ENCODE measurements around the gene SDCCAG8.
A peak's percentile ranks its signal among the peaks of the same experiment; 100 is the strongest.

SDCCAG8 gene

DNA sequence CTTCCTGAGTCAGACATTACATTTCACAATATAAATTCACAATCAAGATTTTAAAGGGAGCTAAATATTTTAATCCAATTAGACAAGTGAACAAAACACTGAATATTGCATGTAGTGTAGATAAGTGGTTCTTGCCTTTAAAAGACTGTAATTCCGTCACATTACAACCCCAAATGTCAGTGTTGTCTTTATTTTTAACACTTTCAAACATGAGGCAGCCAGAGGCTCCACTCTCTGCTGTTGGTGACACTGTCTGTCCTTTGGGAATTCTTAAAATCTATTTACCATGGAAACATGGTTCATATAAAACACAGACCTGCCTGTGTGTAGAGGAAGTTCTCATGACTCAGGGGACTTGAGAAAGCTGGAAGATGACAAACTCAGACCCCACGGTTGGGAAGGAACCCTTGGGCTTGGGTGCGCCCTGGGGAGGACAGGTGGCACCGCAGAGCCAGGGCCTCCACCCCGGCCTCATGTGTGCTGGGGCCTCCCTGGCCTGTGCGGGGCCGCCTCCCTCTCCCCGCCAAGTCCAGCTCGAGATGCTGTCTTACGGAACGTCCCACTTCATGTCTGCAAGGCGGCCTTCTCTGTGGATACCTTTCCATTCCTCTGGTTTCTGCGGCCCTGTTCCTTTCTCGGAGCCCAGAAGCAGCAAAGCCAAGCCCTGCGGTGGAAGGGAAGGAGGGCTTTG lies 239.0 kb downstream of the SDCCAG8 start:
- H3K4me3 ChIP-seq (ENCODE audit: low read length in 2 of 2) = no peak overlapping the region
- no peaks in the 10 kb centered on the region for H3K9me3 ChIP-seq (ENCODE audit: control insufficient read depth in 2 of 2, low read length in 2 of 2)
- no peaks in the 10 kb centered on the region for H3K27me3 ChIP-seq (ENCODE audit: control insufficient read depth in 1 of 2, insufficient read depth in 2 of 2, low read length in 2 of 2)
- peak overlapping the region; percentile 95 for H3K27ac ChIP-seq (ENCODE audit: low read length)
- H3K36me3 ChIP-seq (ENCODE audit: control insufficient read depth in 2 of 2, insufficient read depth in 2 of 2, low read length in 2 of 2) = peaks cover 0 to 3% of the 10 kb centered on the region in 2 donors
- H3K4me1 ChIP-seq (ENCODE audit: control insufficient read depth, insufficient read depth, low read length) = peaks cover 54% of the 10 kb centered on the region
- H3K9ac ChIP-seq (ENCODE audit: low read length in 2 of 2) = peak overlapping the region; percentile 48 to 51

DNA sequence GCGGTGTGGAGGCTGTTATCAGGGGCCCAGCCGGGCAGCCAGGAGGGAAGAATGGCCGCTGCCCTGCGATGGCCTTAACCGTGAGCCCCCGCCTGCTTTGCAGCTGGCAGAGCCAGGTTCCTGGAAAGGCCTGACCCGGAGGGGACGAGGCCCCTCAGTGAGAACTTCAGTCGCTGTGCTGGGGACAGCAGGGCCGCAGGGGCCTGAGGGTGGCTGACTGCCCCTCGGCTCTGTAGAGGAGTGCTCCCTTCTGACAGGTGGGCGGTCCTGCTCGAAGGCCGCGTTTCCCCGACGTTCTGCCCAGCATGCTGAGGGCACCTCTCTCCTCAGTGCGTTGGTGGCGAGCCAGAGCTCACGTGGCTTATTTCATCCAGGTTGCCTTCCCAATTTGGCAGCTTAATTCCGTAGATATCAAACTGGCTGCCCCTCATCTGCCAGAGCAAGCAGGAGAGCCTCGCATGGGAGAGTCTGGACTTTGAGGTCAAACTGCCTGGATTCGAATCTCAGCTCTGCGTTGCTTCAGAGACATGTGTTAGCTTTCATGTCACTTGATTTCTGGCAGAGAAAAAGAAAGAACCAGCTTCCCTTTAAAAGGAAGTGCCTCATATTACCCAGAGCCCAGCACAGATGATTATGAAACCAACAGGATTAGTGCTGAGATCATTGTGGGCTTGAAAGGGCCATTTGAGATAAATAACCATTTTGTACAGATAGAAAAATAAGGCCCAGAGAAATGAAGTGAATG lies 239.8 kb downstream of the SDCCAG8 start:
- no peaks in the 10 kb centered on the region for H3K9me3 ChIP-seq (ENCODE audit: control insufficient read depth in 2 of 2, low read length in 2 of 2)
- H3K36me3 ChIP-seq (ENCODE audit: control insufficient read depth in 2 of 2, insufficient read depth in 2 of 2, low read length in 2 of 2) = peaks cover 0 to 3% of the 10 kb centered on the region in 2 donors
- peak overlapping the region; percentile 95 for H3K27ac ChIP-seq (ENCODE audit: low read length)
- peak overlapping the region; percentile 33 to 47 for H3K4me3 ChIP-seq (ENCODE audit: low read length in 2 of 2)
- no peaks in the 10 kb centered on the region for H3K27me3 ChIP-seq (ENCODE audit: control insufficient read depth in 1 of 2, insufficient read depth in 2 of 2, low read length in 2 of 2)
- peak overlapping the region; percentile 48 to 51 for H3K9ac ChIP-seq (ENCODE audit: low read length in 2 of 2)
- H3K4me1 ChIP-seq (ENCODE audit: control insufficient read depth, insufficient read depth, low read length) = peaks cover 46% of the 10 kb centered on the region

DNA sequence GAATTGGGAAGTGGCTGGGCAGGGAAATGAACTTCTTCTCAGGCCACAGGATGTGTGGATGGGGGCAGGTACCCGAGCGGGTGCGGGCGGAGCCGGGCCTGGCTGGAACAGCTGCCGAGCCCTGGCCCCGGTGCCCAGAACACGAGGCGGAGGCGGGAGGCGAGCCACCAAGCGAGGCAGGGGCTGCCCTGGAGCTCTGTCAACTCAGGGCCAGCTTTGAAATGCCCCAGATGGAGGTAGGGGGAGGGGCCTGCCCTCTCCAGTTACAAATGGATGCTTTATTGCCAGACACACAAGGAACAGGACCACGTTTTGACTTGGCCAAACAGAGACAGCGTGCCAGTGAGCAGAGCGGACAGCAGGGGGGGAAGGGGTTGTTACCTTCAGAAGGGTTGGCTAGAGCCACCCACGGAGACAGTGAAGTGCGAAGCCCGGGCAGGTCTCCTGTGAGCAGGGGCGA lies 240.4 kb downstream of the SDCCAG8 start:
- Histone ChIP-seq H3K27ac (ENCODE audit: low read length) (peak overlapping the region; percentile 95), H3K4me3 (ENCODE audit: low read length in 2 of 2) (peak overlapping the region; percentile 0 to 47), H3K36me3 (ENCODE audit: control insufficient read depth in 2 of 2, insufficient read depth in 2 of 2, low read length in 2 of 2) (peaks cover 3% of the 10 kb centered on the region in 2 donors), H3K4me1 (ENCODE audit: control insufficient read depth, insufficient read depth, low read length) (peaks cover 40% of the 10 kb centered on the region), H3K9ac (ENCODE audit: low read length in 2 of 2) (peak overlapping the region; percentile 48 to 51), H3K9me3 (ENCODE audit: control insufficient read depth in 2 of 2, low read length in 2 of 2) (no peaks in the 10 kb centered on the region), H3K27me3 (ENCODE audit: control insufficient read depth in 1 of 2, insufficient read depth in 2 of 2, low read length in 2 of 2) (no peaks in the 10 kb centered on the region)

DNA sequence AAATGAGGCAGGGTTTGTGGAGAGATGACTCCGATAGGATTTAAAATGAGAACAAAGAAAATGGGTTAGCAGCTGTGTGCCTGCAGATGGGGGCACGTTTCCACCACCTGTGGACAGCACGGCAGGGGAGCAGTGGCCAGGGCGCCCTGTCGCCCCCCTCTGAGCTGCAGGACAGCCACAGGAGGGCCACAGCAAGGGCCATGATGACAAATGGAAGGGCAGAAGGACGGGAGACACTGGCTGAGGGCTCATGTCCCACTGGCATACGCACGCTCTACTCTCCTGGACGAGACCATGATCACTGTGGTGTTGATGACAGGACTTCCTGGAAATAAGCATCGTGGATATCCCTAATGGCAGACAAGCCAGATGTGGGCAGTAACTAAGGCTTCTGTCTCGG lies 241.0 kb downstream of the SDCCAG8 start:
- H3K36me3 ChIP-seq (ENCODE audit: control insufficient read depth in 2 of 2, insufficient read depth in 2 of 2, low read length in 2 of 2) = peaks cover 3 to 4% of the 10 kb centered on the region in 2 donors
- no peaks in the 10 kb centered on the region for H3K27me3 ChIP-seq (ENCODE audit: control insufficient read depth in 1 of 2, insufficient read depth in 2 of 2, low read length in 2 of 2)
- no peak overlapping the region for H3K4me3 ChIP-seq (ENCODE audit: low read length in 2 of 2)
- peaks cover 34% of the 10 kb centered on the region for H3K4me1 ChIP-seq (ENCODE audit: control insufficient read depth, insufficient read depth, low read length)
- H3K27ac ChIP-seq (ENCODE audit: low read length) = peak overlapping the region; percentile 95
- H3K9me3 ChIP-seq (ENCODE audit: control insufficient read depth in 2 of 2, low read length in 2 of 2) = no peaks in the 10 kb centered on the region
- H3K9ac ChIP-seq (ENCODE audit: low read length in 2 of 2) = peak overlapping the region in 1 of 2 donors; percentile 51

DNA sequence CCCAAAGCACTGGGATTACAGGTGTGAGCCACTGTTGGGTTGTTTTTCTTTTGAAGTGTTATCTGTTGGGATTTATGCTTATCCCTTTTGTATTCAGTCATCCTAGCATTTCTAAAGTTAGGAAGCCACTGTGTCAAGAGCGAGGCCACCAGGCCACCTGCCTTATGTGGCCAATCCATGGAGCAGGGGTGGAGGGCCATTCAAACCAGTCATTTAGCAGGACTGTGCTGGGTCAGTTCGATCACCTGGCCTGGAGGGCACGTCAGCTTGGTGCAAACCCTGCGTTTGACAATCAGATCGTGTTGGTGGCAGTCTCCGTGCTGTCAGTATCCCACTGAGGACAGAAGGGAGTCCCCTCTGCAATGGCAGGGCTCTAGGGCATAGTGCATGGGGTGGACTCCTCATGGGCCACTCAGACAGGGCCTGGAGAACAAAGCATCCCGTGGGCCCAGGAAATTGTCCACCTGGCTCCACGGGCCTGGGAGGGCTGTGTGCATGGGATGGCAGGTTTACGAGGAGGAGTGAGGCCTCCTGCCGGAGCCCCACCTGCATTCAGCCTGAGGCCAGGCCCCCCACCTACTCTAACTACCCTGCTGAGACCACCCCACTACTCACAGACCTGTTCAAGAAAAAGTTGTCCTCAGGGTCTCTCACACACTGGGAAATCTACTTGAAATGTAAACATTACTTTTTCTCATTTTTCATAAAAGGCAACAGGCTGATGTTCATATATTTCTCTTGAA lies 242.3 kb downstream of the SDCCAG8 start:
- Histone ChIP-seq H3K9me3 (ENCODE audit: control insufficient read depth in 2 of 2, low read length in 2 of 2) (no peaks in the 10 kb centered on the region), H3K27ac (ENCODE audit: low read length) (peak overlapping the region; percentile 46)

DNA sequence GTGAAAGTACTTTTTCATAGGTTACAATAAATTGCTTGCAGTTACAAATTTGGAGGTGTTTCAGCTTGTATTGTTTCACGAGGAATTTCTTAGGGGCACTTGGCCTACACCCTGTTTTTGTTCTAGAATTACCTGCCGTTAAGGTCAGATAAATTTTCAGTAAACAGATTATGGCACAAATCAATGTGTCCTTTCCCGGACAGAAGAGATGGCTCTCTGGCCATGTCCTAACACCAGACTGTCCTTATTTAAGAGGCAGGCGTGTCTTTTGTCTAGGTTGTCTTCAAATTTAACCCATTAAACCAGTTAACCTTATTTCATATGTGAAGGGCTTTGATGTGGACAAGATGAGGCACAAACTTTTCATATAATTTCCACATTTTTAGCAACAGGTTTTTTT lies 243.4 kb downstream of the SDCCAG8 start:
- no peaks in the 10 kb centered on the region for H3K27me3 ChIP-seq (ENCODE audit: control insufficient read depth in 1 of 2, insufficient read depth in 2 of 2, low read length in 2 of 2)
- peaks cover 23% of the 10 kb centered on the region for H3K4me1 ChIP-seq (ENCODE audit: control insufficient read depth, insufficient read depth, low read length)
- peaks cover 3 to 4% of the 10 kb centered on the region in 2 donors for H3K36me3 ChIP-seq (ENCODE audit: control insufficient read depth in 2 of 2, insufficient read depth in 2 of 2, low read length in 2 of 2)
- H3K9ac ChIP-seq (ENCODE audit: low read length in 2 of 2) = no peak overlapping the region
- H3K4me3 ChIP-seq (ENCODE audit: low read length in 2 of 2) = no peak overlapping the region
- H3K27ac ChIP-seq (ENCODE audit: low read length) = no peak overlapping the region
- H3K9me3 ChIP-seq (ENCODE audit: control insufficient read depth in 2 of 2, low read length in 2 of 2) = no peaks in the 10 kb centered on the region

More for the DNA sequence above, 242.3 kb downstream of the SDCCAG8 start:
- Histone ChIP-seq H3K4me1 (ENCODE audit: control insufficient read depth, insufficient read depth, low read length) (peaks cover 31% of the 10 kb centered on the region), H3K9ac (ENCODE audit: low read length in 2 of 2) (no peak overlapping the region), H3K27me3 (ENCODE audit: control insufficient read depth in 1 of 2, insufficient read depth in 2 of 2, low read length in 2 of 2) (no peaks in the 10 kb centered on the region), H3K4me3 (ENCODE audit: low read length in 2 of 2) (no peak overlapping the region), H3K36me3 (ENCODE audit: control insufficient read depth in 2 of 2, insufficient read depth in 2 of 2, low read length in 2 of 2) (peaks cover 3 to 4% of the 10 kb centered on the region in 2 donors)

DNA sequence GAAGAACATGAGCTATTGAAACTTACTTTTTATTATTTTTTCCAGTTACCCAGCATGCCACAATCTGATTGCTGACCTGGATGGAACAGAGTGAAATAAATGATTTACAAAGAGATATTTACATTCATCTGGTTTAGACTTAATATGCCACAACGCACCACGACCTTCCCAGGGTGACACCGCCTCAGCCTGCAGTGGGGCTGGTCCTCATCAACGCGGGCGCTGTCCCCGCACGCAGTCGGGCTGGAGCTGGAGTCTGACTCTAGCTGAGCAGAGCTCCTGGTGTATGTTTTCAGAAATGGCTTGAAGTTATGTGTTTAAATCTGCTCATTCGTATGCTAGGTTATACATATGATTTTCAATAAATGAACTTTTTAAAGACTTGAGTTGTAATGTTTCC lies 243.9 kb downstream of the SDCCAG8 start:
- Histone ChIP-seq H3K27ac (ENCODE audit: low read length) (no peak overlapping the region), H3K27me3 (ENCODE audit: control insufficient read depth in 1 of 2, insufficient read depth in 2 of 2, low read length in 2 of 2) (no peaks in the 10 kb centered on the region), H3K9me3 (ENCODE audit: control insufficient read depth in 2 of 2, low read length in 2 of 2) (no peaks in the 10 kb centered on the region), H3K36me3 (ENCODE audit: control insufficient read depth in 2 of 2, insufficient read depth in 2 of 2, low read length in 2 of 2) (peaks cover 3 to 5% of the 10 kb centered on the region in 2 donors), H3K4me1 (ENCODE audit: control insufficient read depth, insufficient read depth, low read length) (peaks cover 22% of the 10 kb centered on the region), H3K4me3 (ENCODE audit: low read length in 2 of 2) (no peak overlapping the region), H3K9ac (ENCODE audit: low read length in 2 of 2) (no peak overlapping the region)

DNA sequence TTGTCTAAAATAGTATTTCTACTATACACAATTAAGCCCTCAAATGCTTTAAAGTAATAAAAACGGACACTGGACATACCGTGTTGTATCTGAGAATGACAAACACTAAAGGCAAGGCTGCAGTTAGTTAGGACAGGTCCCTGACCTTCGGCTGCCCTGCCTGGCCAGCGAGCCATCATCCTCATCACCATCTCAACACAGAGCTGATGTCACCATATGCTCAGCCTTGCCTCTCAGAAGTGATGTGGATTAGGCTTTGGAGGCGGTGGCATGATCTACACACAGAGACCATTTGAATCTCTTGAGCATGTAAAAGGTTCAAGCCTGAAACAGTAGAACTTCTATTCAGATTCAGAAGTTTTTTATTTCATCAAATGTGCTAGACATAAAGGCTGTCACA lies 244.7 kb downstream of the SDCCAG8 start:
- H3K9me3 ChIP-seq (ENCODE audit: control insufficient read depth in 2 of 2, low read length in 2 of 2) = no peaks in the 10 kb centered on the region
- no peaks in the 10 kb centered on the region for H3K27me3 ChIP-seq (ENCODE audit: control insufficient read depth in 1 of 2, insufficient read depth in 2 of 2, low read length in 2 of 2)
- no peak overlapping the region for H3K9ac ChIP-seq (ENCODE audit: low read length in 2 of 2)
- H3K4me3 ChIP-seq (ENCODE audit: low read length in 2 of 2) = no peak overlapping the region
- peaks cover 14% of the 10 kb centered on the region for H3K4me1 ChIP-seq (ENCODE audit: control insufficient read depth, insufficient read depth, low read length)
- H3K36me3 ChIP-seq (ENCODE audit: control insufficient read depth in 2 of 2, insufficient read depth in 2 of 2, low read length in 2 of 2) = peaks cover 3 to 9% of the 10 kb centered on the region in 2 donors
- H3K27ac ChIP-seq (ENCODE audit: low read length) = no peak overlapping the region

DNA sequence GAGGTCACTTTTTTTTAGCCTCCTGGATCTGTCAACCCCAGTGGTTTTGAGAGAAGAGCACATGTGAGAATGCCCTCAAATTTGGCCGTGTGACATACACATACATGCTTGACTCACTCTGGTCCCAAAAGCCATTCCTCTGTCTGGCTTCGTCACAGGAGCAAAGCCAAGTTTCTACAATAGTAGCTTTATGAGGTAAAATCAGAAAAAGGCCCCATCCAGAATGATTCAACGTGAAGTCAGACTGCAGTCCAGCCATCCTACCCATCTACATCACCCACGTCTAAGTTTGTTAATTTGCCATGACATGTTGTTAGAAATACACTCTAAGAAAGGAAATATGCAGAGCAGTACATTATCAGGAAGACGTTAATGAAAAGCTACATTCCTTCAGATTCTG lies 245.2 kb downstream of the SDCCAG8 start:
- H3K36me3 ChIP-seq (ENCODE audit: control insufficient read depth in 2 of 2, insufficient read depth in 2 of 2, low read length in 2 of 2) = peaks cover 5 to 9% of the 10 kb centered on the region in 2 donors
- no peaks in the 10 kb centered on the region for H3K27me3 ChIP-seq (ENCODE audit: control insufficient read depth in 1 of 2, insufficient read depth in 2 of 2, low read length in 2 of 2)
- H3K27ac ChIP-seq (ENCODE audit: low read length) = no peak overlapping the region
- H3K4me3 ChIP-seq (ENCODE audit: low read length in 2 of 2) = no peak overlapping the region
- no peak overlapping the region for H3K9ac ChIP-seq (ENCODE audit: low read length in 2 of 2)
- H3K9me3 ChIP-seq (ENCODE audit: control insufficient read depth in 2 of 2, low read length in 2 of 2) = no peaks in the 10 kb centered on the region
- H3K4me1 ChIP-seq (ENCODE audit: control insufficient read depth, insufficient read depth, low read length) = peaks cover 9% of the 10 kb centered on the region

DNA sequence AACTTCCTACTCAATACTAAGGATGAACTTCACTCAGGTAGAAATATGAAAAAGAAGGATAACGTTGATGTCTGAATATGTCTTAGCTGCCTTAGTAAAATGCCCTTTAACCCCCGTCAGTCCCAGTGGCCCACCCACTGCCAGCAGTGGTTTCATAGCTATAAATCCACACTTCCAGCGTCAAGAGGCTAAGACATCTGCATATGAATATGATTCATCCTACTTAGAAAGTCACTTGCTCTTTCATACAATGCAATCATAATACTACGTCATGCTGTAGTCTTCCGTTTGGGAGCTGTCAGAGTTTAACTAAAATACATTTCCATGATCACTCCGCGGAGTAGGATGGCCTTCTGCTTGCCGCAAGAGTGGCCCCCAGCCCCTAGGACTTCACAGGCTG lies 247.3 kb downstream of the SDCCAG8 start:
- H3K9ac ChIP-seq (ENCODE audit: low read length in 2 of 2) = no peak overlapping the region
- no peaks in the 10 kb centered on the region for H3K9me3 ChIP-seq (ENCODE audit: control insufficient read depth in 2 of 2, low read length in 2 of 2)
- no peaks in the 10 kb centered on the region for H3K4me1 ChIP-seq (ENCODE audit: control insufficient read depth, insufficient read depth, low read length)
- no peaks in the 10 kb centered on the region for H3K27me3 ChIP-seq (ENCODE audit: control insufficient read depth in 1 of 2, insufficient read depth in 2 of 2, low read length in 2 of 2)
- no peak overlapping the region for H3K4me3 ChIP-seq (ENCODE audit: low read length in 2 of 2)
- no peak overlapping the region for H3K27ac ChIP-seq (ENCODE audit: low read length)
- peaks cover 9 to 12% of the 10 kb centered on the region in 2 donors for H3K36me3 ChIP-seq (ENCODE audit: control insufficient read depth in 2 of 2, insufficient read depth in 2 of 2, low read length in 2 of 2)

Measured in stomach smooth muscle (tissue), 2 donors.